Gastroesophageal sphincter (tissue), 3 donors: Measurements from ENCODE around the gene ATP6V0C.
"Not testable (repeated sequence)": the region's sequence is repeated elsewhere in the genome, so short reads cannot be mapped to it uniquely, and the experiment has no call there.

Source experiments
- CTCF ChIP-seq, 4 experiments: fragments of 200-600 bp in 2 of 4; fragments of 450-650 bp in 2 of 4; sonication (generic) in 1 of 4; IDR thresholded peaks; one replicate each; pipeline ENCODE4 v1.5.1; 2017 to 2019; ENCODE audit warnings: antibody characterized with exemption in 4 of 4, mild to moderate bottlenecking in 2 of 4, moderate library complexity in 2 of 4
- EP300 ChIP-seq: sonication (generic); formaldehyde crosslinking; IDR thresholded peaks from one replicate; pipeline ENCODE4 v1.6.1; 2017; ENCODE audit warnings: antibody characterized with exemption, mild to moderate bottlenecking

GRCh38 chr16:2540912-2541311 is 27.2 kb downstream of the ATP6V0C start:
- TF ChIP-seq CTCF (IDR thresholded peaks at IDR 0.05); EP300: not testable (repeated sequence)
